K562 (cell line): Measurements from ENCODE around the gene LAPTM5. TPM values are rescaled to one million over a fixed set of nuclear protein-coding genes. Genes with fewer than 3 reads are reported as not detected.

ENCODE experiments used
- CREM ChIP-seq: IDR thresholded peaks from 2 replicates; pipeline ENCODE4 v1.6.1; 2014; ENCODE audit warnings: antibody characterized with exemption, low read depth
- JUNB ChIP-seq: fragments of 450-650 bp; formaldehyde crosslinking; conservative IDR thresholded peaks from 2 replicates; pipeline ENCODE4 v1.4.0; 2020; ENCODE audit warnings: mild to moderate bottlenecking
- KAT2B ChIP-seq: IDR thresholded peaks from one replicate; pipeline ENCODE4 v1.6.1; 2012; ENCODE audit warnings: low read depth, mild to moderate bottlenecking, control low read depth, inconsistent platforms, low read length, moderate library complexity
- KLF13 ChIP-seq: fragments of 450-650 bp; IDR thresholded peaks from 2 replicates; pipeline ENCODE4 v1.6.1; 2016; ENCODE audit warnings: missing genetic modification characterization, low read depth, mild to moderate bottlenecking, missing compliant biosample characterization, moderate library complexity, borderline replicate concordance
- KLF6 ChIP-seq: fragments of 250-450 bp; sonication (Bioruptor Pico); IDR thresholded peaks from 2 replicates; pipeline ENCODE4 v1.4.0; 2020; ENCODE audit warnings: mild to moderate bottlenecking, moderate library complexity, borderline replicate concordance
- NFYB ChIP-seq: IDR thresholded peaks from 2 replicates; pipeline ENCODE4 v1.6.1; 2011; ENCODE audit warnings: mild to moderate bottlenecking, moderate library complexity; ENCODE audit not compliant: insufficient read length; ENCODE audit errors: extremely low read depth
- SAFB ChIP-seq: fragments of 200-400 bp; formaldehyde crosslinking; IDR thresholded peaks from 2 replicates; pipeline ENCODE4 v1.6.1; 2017; ENCODE audit warnings: low read depth, low read length, borderline replicate concordance
- TAF1 ChIP-seq: IDR thresholded peaks from 2 replicates; pipeline ENCODE4 v1.6.1; 2011; ENCODE audit warnings: mild to moderate bottlenecking, low read length, moderate library complexity; ENCODE audit not compliant: insufficient read depth, control insufficient read depth, severe bottlenecking; ENCODE audit errors: extremely low read depth
- TAF15 ChIP-seq: fragments of 200-400 bp; formaldehyde crosslinking; IDR thresholded peaks from 2 replicates; pipeline ENCODE4 v1.6.1; 2017; ENCODE audit warnings: mild to moderate bottlenecking, low read depth, low read length, moderate library complexity
- TCF7 ChIP-seq: sonication (generic); IDR thresholded peaks from 2 replicates; pipeline ENCODE4 v1.6.1; 2016; ENCODE audit warnings: antibody characterized with exemption, borderline replicate concordance
- TOE1 ChIP-seq, 2 experiments: fragments of 450-650 bp in 1 of 2; sonication (generic) in 1 of 2; formaldehyde crosslinking in 1 of 2; IDR thresholded peaks; 2 replicates each; pipeline versions ENCODE4 v1.7.1 to v1.8.0; 2016 to 2022; ENCODE audit warnings: borderline replicate concordance in 2 of 2, mild to moderate bottlenecking in 2 of 2, antibody characterized with exemption in 1 of 2, inconsistent platforms in 1 of 2, low read depth in 1 of 2, missing genetic modification reagents in 1 of 2, moderate library complexity in 1 of 2
- ZNF263 ChIP-seq: sonication (generic); formaldehyde crosslinking; IDR thresholded peaks from 2 replicates; pipeline ENCODE4 v1.8.0; 2022; ENCODE audit warnings: mild to moderate bottlenecking, missing genetic modification reagents, borderline replicate concordance
- ZNF584 ChIP-seq: fragments of 200-800 bp; sonication (Bioruptor generic); IDR thresholded peaks from 2 replicates; pipeline ENCODE4 v1.6.1; 2016; ENCODE audit warnings: low read depth, mild to moderate bottlenecking, missing genetic modification characterization, missing compliant biosample characterization
- polyA plus RNA-seq, 8 experiments: library from polyadenylated mRNA; depleted of rRNA in 4 of 8; stranded (reverse) in 5 of 8; unstranded in 3 of 8; fragments of >200 nt; fragmentation: Nextera tagmentation in 2 of 8; fragmentation: Illumina TruSeq in 1 of 8; extraction: Ambion mirVana in 2 of 8; extraction: Trizol in 1 of 8; gene quantifications; 2 replicates each; pipeline versions ENCODE4 v1.2.1 to v1.2.3, GENCODE V29; 2011 to 2014; ENCODE audit warnings: inconsistent platforms in 1 of 8, missing spikeins in 1 of 8
- total RNA-seq, 7 experiments: library from RNA; depleted of rRNA in 6 of 7; stranded (reverse); fragments of >200 nt in 6 of 7; fragmentation: Illumina TruSeq in 2 of 7; extraction: Trizol in 2 of 7; gene quantifications; 2 replicates each; pipeline versions ENCODE4 v1.2.1 to v1.2.3, GENCODE V29; 2011 to 2021; ENCODE audit warnings: low replicate concordance in 1 of 7
- TF ChIP-seq, protein P1 (sequence below): fragments of 250-450 bp; sonication (Bioruptor Pico); IDR thresholded peaks from 2 replicates; pipeline ENCODE4 v1.5.0; 2022; ENCODE audit warnings: mild to moderate bottlenecking
- TF ChIP-seq, protein P2 (sequence below): sonication (generic); formaldehyde crosslinking; IDR thresholded peaks from 2 replicates; pipeline ENCODE4 v1.8.0; 2022; ENCODE audit warnings: mild to moderate bottlenecking, missing genetic modification reagents
- TF ChIP-seq, protein P3 (sequence below): fragments of 250-450 bp; sonication (Bioruptor Pico); IDR thresholded peaks from 2 replicates; pipeline ENCODE4 v1.8.0; 2021; ENCODE audit warnings: moderate library complexity, mild to moderate bottlenecking, inconsistent platforms
- TF ChIP-seq, protein P4 (sequence below): sonication (generic); formaldehyde crosslinking; IDR thresholded peaks from 2 replicates; pipeline ENCODE4 v1.8.1; 2023; ENCODE audit warnings: mild to moderate bottlenecking, missing genetic modification reagents
- TF ChIP-seq, protein P5 (sequence below): sonication (generic); formaldehyde crosslinking; IDR thresholded peaks from 2 replicates; pipeline ENCODE4 v1.4.0; 2020; ENCODE audit warnings: mild to moderate bottlenecking, missing genetic modification reagents

The LAPTM5 gene
- total and polyA plus RNA-seq, 9 of the 15 experiments (the other 6 are each of a cell fraction or from before 2014, with no cell fraction given), result 2.4 to 47.3 (median 20.3) TPM

DNA sequence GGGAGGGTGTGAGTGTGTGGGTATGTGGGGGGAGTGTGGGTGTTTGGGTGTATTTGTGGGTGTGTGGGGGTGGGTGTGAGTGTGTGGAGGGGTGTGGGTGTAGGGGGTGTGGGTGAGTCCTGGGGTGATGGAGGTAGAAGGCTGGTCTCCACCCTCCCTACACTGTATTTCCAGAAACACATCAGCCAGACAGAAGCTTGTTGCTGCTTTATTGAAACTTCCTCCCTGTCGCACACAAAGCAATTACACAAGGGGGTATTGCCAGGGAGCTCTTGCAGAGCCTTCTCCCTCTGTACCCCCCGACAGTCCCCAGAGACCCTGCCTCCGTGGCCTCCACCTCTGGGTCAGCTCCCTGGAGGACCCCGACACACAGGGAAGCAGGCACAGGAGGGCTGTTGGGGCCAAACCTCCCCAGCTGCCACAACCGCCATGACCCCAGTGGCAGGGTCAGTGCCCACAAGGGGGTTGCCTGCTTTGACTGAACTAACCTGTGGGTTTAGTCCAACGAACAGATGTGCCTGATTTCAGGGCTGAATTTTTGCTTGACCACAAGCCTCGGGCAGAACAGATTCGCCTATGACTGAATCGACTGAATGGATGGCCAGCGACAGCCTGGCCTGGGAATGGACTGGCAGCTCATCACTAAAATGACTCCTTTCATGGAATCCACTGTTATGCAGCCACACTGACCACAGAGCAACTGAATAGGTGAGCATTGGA, 25.1 kb downstream of the LAPTM5 start (continued):
- TF ChIP-seq, protein P1, sequence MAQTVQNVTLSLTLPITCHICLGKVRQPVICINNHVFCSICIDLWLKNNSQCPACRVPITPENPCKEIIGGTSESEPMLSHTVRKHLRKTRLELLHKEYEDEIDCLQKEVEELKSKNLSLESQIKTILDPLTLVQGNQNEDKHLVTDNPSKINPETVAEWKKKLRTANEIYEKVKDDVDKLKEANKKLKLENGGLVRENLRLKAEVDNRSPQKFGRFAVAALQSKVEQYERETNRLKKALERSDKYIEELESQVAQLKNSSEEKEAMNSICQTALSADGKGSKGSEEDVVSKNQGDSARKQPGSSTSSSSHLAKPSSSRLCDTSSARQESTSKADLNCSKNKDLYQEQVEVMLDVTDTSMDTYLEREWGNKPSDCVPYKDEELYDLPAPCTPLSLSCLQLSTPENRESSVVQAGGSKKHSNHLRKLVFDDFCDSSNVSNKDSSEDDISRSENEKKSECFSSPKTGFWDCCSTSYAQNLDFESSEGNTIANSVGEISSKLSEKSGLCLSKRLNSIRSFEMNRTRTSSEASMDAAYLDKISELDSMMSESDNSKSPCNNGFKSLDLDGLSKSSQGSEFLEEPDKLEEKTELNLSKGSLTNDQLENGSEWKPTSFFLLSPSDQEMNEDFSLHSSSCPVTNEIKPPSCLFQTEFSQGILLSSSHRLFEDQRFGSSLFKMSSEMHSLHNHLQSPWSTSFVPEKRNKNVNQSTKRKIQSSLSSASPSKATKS (CRISPR knock-in tag), result no peak
- TF ChIP-seq TAF15 (no peak), TOE1 (IDR thresholded peaks at IDR 0.05; ENCODE audit: borderline replicate concordance) (no peak), TOE1 (CRISPR knock-in tag; IDR thresholded peaks at IDR 0.05; ENCODE audit: borderline replicate concordance, low read depth) (no peak), ZNF263 (CRISPR knock-in tag) (no peak), TCF7 (no peak), KAT2B (no peak), NFYB (no peak), KLF6 (CRISPR knock-in tag) (0 out of 2 replicates have a peak, but pooled peaks have one; percentile 52), TAF1 (no peak), ZNF584 (CRISPR knock-in tag) (peak; percentile 85), CREM (no peak), KLF13 (tag) (no peak), JUNB (CRISPR knock-in tag) (no peak; the same call in 1 of the 2 replicates), SAFB (no peak)
- TF ChIP-seq, protein P2, sequence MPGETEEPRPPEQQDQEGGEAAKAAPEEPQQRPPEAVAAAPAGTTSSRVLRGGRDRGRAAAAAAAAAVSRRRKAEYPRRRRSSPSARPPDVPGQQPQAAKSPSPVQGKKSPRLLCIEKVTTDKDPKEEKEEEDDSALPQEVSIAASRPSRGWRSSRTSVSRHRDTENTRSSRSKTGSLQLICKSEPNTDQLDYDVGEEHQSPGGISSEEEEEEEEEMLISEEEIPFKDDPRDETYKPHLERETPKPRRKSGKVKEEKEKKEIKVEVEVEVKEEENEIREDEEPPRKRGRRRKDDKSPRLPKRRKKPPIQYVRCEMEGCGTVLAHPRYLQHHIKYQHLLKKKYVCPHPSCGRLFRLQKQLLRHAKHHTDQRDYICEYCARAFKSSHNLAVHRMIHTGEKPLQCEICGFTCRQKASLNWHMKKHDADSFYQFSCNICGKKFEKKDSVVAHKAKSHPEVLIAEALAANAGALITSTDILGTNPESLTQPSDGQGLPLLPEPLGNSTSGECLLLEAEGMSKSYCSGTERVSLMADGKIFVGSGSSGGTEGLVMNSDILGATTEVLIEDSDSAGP (CRISPR knock-in tag), result 0 out of 2 replicates have a peak, but pooled peaks have one; percentile 13
- TF ChIP-seq, protein P3, sequence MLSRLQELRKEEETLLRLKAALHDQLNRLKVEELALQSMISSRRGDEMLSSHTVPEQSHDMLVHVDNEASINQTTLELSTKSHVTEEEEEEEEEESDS, result no peak
- TF ChIP-seq, protein P4, sequence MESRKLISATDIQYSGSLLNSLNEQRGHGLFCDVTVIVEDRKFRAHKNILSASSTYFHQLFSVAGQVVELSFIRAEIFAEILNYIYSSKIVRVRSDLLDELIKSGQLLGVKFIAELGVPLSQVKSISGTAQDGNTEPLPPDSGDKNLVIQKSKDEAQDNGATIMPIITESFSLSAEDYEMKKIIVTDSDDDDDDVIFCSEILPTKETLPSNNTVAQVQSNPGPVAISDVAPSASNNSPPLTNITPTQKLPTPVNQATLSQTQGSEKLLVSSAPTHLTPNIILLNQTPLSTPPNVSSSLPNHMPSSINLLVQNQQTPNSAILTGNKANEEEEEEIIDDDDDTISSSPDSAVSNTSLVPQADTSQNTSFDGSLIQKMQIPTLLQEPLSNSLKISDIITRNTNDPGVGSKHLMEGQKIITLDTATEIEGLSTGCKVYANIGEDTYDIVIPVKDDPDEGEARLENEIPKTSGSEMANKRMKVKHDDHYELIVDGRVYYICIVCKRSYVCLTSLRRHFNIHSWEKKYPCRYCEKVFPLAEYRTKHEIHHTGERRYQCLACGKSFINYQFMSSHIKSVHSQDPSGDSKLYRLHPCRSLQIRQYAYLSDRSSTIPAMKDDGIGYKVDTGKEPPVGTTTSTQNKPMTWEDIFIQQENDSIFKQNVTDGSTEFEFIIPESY, result 0 out of 2 replicates have a peak, but pooled peaks have one; percentile 29
- TF ChIP-seq, protein P5, sequence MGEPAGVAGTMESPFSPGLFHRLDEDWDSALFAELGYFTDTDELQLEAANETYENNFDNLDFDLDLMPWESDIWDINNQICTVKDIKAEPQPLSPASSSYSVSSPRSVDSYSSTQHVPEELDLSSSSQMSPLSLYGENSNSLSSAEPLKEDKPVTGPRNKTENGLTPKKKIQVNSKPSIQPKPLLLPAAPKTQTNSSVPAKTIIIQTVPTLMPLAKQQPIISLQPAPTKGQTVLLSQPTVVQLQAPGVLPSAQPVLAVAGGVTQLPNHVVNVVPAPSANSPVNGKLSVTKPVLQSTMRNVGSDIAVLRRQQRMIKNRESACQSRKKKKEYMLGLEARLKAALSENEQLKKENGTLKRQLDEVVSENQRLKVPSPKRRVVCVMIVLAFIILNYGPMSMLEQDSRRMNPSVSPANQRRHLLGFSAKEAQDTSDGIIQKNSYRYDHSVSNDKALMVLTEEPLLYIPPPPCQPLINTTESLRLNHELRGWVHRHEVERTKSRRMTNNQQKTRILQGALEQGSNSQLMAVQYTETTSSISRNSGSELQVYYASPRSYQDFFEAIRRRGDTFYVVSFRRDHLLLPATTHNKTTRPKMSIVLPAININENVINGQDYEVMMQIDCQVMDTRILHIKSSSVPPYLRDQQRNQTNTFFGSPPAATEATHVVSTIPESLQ (CRISPR knock-in tag), result no peak
